NT2/D1 (cell line): ENCODE data around the gene SDC4.

Experiments used
- DNase-seq: peaks from one replicate; pipeline ENCODE4 v3.0.0-alpha.2; 2011; ENCODE audit warnings: low read depth, low spot score
- H3K27me3 ChIP-seq: 2 replicates; pipeline ENCODE4 v1.6.0; 2011; ENCODE audit warnings: mild to moderate bottlenecking; ENCODE audit not compliant: insufficient read length, insufficient read depth
- H3K36me3 ChIP-seq: 2 replicates; pipeline ENCODE4 v1.6.1; 2011; ENCODE audit warnings: mild to moderate bottlenecking, low read length, mixed read lengths; ENCODE audit not compliant: insufficient read depth, insufficient read length
- H3K4me1 ChIP-seq: 2 replicates; pipeline ENCODE4 v1.5.1; 2011; ENCODE audit not compliant: insufficient read depth, insufficient read length
- H3K4me3 ChIP-seq: 2 replicates; pipeline ENCODE4 v1.5.1; 2011; ENCODE audit warnings: low read depth; ENCODE audit not compliant: insufficient read length
- H3K9ac ChIP-seq: 2 replicates; pipeline ENCODE4 v1.6.0; 2011; ENCODE audit warnings: low read depth; ENCODE audit not compliant: insufficient read length
- H3K9me3 ChIP-seq: 2 replicates; pipeline ENCODE4 v1.5.1; 2011; ENCODE audit warnings: mild to moderate bottlenecking, low read length; ENCODE audit not compliant: insufficient read depth
- SUZ12 ChIP-seq: IDR thresholded peaks from 2 replicates; pipeline ENCODE4 v1.6.1; 2011; ENCODE audit not compliant: insufficient read length, insufficient read depth; ENCODE audit errors: extremely low read depth
- YY1 ChIP-seq: IDR thresholded peaks from 2 replicates; pipeline ENCODE4 v1.6.1; 2011; ENCODE audit not compliant: insufficient read length, insufficient read depth
- ZNF274 ChIP-seq: IDR thresholded peaks from 2 replicates; pipeline ENCODE4 v1.6.1; 2011; ENCODE audit warnings: mild to moderate bottlenecking, low read depth, low read length

Gene SDC4

GRCh38 chr20:45341939-45342854, 6.0 kb downstream of the SDC4 start:
- Histone ChIP-seq H3K9me3 (no peaks in the 10 kb centered on the region), H3K36me3 (peaks cover 56% of the 10 kb centered on the region), H3K9ac (peak overlapping the region; percentile 89), H3K4me1 (peaks cover 40% of the 10 kb centered on the region), H3K27me3 (no peaks in the 10 kb centered on the region), H3K4me3 (peak overlapping the region; percentile 42)
- TF ChIP-seq SUZ12 (no peak), YY1 (no peak), ZNF274 (no peak)
- peak; percentile 84 for DNase-seq

GRCh38 chr20:45341579-45341938, 6.7 kb downstream of the SDC4 start:
- no peak for DNase-seq
- H3K4me1 ChIP-seq, result peaks cover 46% of the 10 kb centered on the region
- peak overlapping the region; percentile 42 for H3K4me3 ChIP-seq
- TF ChIP-seq ZNF274 (no peak), SUZ12 (no peak), YY1 (no peak)
- H3K9ac ChIP-seq, result peak overlapping the region; percentile 89
- no peaks in the 10 kb centered on the region for H3K9me3 ChIP-seq
- no peaks in the 10 kb centered on the region for H3K27me3 ChIP-seq
- H3K36me3 ChIP-seq, result peaks cover 61% of the 10 kb centered on the region

GRCh38 chr20:45340951-45341350, 7.3 kb downstream of the SDC4 start:
- no peak overlapping the region for H3K4me3 ChIP-seq

GRCh38 chr20:45340236-45340847, 7.9 kb downstream of the SDC4 start:
- TF ChIP-seq SUZ12 (no peak), YY1 (no peak), ZNF274 (no peak)
- H3K9me3 ChIP-seq, result no peaks in the 10 kb centered on the region
- peaks cover 59% of the 10 kb centered on the region for H3K36me3 ChIP-seq
- peaks cover 39% of the 10 kb centered on the region for H3K4me1 ChIP-seq
- H3K27me3 ChIP-seq, result no peaks in the 10 kb centered on the region
- peak overlapping the region; percentile 57 for H3K9ac ChIP-seq
- H3K4me3 ChIP-seq, result no peak overlapping the region
- no peak for DNase-seq

More at GRCh38 chr20:45340951-45341350, 7.3 kb downstream of the SDC4 start:
- TF ChIP-seq YY1 (no peak), ZNF274 (no peak), SUZ12 (no peak)
- no peaks in the 10 kb centered on the region for H3K9me3 ChIP-seq
- H3K4me1 ChIP-seq, result peaks cover 42% of the 10 kb centered on the region
- no peak for DNase-seq
- peaks cover 59% of the 10 kb centered on the region for H3K36me3 ChIP-seq
- peak overlapping the region; percentile 57 for H3K9ac ChIP-seq
- H3K27me3 ChIP-seq, result no peaks in the 10 kb centered on the region

- DNase-seq, result no peak
- Histone ChIP-seq H3K9me3 (no peaks in the 10 kb centered on the region), H3K9ac (no peak overlapping the region), H3K4me1 (peaks cover 38% of the 10 kb centered on the region), H3K4me3 (no peak overlapping the region), H3K36me3 (peaks cover 59% of the 10 kb centered on the region), H3K27me3 (no peaks in the 10 kb centered on the region)
- TF ChIP-seq ZNF274 (no peak), SUZ12 (no peak), YY1 (no peak)
Observed at GRCh38 chr20:45339799-45340198, 8.4 kb downstream of the SDC4 start.

GRCh38 chr20:45339084-45339483, 9.1 kb downstream of the SDC4 start:
- Histone ChIP-seq H3K4me3 (no peak overlapping the region), H3K9ac (no peak overlapping the region), H3K4me1 (peaks cover 36% of the 10 kb centered on the region), H3K27me3 (no peaks in the 10 kb centered on the region), H3K36me3 (peaks cover 63% of the 10 kb centered on the region), H3K9me3 (no peaks in the 10 kb centered on the region)
- TF ChIP-seq YY1, result no peak
- no peak for TF ChIP-seq ZNF274
- TF ChIP-seq SUZ12, result no peak
- no peak for DNase-seq
